GM18858 (cell line): ENCODE data around the gene MYRFL.
A peak's percentile ranks its signal among the peaks of the same experiment; 100 is the strongest.

Experiments
- ATAC-seq: cut with Tn5 transposase; IDR thresholded peaks from one replicate; pipeline ENCODE4 v1.9.1; 2021; ENCODE audit not compliant: unreplicated experiment

MYRFL gene

GRCh38 chr12:69894800-69895383, 69.9 kb downstream of the MYRFL start:
- ATAC-seq: no peak

- ATAC-seq: no peak
Observed at GRCh38 chr12:69896653-69897381, 71.8 kb downstream of the MYRFL start.

- no peak for ATAC-seq
Observed at GRCh38 chr12:69897744-69898143, 72.7 kb downstream of the MYRFL start.

- no peak for ATAC-seq
Observed at GRCh38 chr12:69898236-69898635, 73.2 kb downstream of the MYRFL start.

GRCh38 chr12:69900720-69901131, 75.7 kb downstream of the MYRFL start:
- peak; percentile 62 for ATAC-seq

GRCh38 chr12:69901221-69901905, 76.3 kb downstream of the MYRFL start:
- no peak for ATAC-seq

- no peak for ATAC-seq
Observed at GRCh38 chr12:69903548-69903947, 78.5 kb downstream of the MYRFL start.

- ATAC-seq: no peak
Observed at GRCh38 chr12:69904777-69905176, 79.8 kb downstream of the MYRFL start.

GRCh38 chr12:69905801-69906200, 80.8 kb downstream of the MYRFL start:
- no peak for ATAC-seq

GRCh38 chr12:69906411-69907216, 81.6 kb downstream of the MYRFL start:
- peak; percentile 93 for ATAC-seq

- no peak for ATAC-seq
Observed at GRCh38 chr12:69908203-69908602, 83.2 kb downstream of the MYRFL start.

- ATAC-seq: no peak
Observed at GRCh38 chr12:69910694-69911093, 85.7 kb downstream of the MYRFL start.

GRCh38 chr12:69913526-69913925, 88.5 kb downstream of the MYRFL start:
- ATAC-seq: no peak

GRCh38 chr12:69915964-69916363, 90.9 kb downstream of the MYRFL start:
- ATAC-seq: no peak

- no peak for ATAC-seq
Observed at GRCh38 chr12:69916544-69917235, 91.7 kb downstream of the MYRFL start.

GRCh38 chr12:69918287-69918686, 93.3 kb downstream of the MYRFL start:
- no peak for ATAC-seq

- no peak for ATAC-seq
Observed at GRCh38 chr12:69919495-69919894, 94.5 kb downstream of the MYRFL start.

GRCh38 chr12:69921831-69922230, 96.8 kb downstream of the MYRFL start:
- ATAC-seq: no peak

GRCh38 chr12:69922999-69923398, 98.0 kb downstream of the MYRFL start:
- ATAC-seq: no peak

- ATAC-seq: no peak
Observed at GRCh38 chr12:69925291-69925690, 100.3 kb downstream of the MYRFL start.

GRCh38 chr12:69927164-69927563, 102.1 kb downstream of the MYRFL start:
- no peak for ATAC-seq
